ENCODE results near the gene TTI1.

DNA sequence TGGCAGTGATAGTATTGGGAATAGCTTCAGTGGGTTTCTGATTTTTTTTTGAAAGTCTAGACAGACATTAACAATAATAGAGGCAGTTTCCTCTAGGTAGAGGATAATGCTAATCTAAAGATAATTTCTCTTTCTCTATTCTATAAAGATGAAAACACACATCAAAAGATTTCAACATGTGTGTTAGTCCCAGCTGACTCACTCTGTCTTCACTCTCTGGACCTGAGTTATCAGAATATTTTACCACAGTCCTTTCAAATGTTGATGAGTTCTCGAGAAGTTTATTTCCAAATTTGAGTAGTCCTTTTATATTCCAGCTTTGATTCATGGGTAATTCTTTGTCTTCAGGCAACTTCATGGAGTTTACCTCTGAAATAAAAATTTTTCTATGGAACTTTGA lies 17.4 kb upstream of the TTI1 start:
- TF ChIP-seq, protein P1, sequence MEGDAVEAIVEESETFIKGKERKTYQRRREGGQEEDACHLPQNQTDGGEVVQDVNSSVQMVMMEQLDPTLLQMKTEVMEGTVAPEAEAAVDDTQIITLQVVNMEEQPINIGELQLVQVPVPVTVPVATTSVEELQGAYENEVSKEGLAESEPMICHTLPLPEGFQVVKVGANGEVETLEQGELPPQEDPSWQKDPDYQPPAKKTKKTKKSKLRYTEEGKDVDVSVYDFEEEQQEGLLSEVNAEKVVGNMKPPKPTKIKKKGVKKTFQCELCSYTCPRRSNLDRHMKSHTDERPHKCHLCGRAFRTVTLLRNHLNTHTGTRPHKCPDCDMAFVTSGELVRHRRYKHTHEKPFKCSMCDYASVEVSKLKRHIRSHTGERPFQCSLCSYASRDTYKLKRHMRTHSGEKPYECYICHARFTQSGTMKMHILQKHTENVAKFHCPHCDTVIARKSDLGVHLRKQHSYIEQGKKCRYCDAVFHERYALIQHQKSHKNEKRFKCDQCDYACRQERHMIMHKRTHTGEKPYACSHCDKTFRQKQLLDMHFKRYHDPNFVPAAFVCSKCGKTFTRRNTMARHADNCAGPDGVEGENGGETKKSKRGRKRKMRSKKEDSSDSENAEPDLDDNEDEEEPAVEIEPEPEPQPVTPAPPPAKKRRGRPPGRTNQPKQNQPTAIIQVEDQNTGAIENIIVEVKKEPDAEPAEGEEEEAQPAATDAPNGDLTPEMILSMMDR (CRISPR knock-in tag; IDR thresholded peaks at IDR 0.05): no peak
- TF ChIP-seq ARID3A (IDR thresholded peaks at IDR 0.05; ENCODE audit: low read depth, low read length) (no peak), KDM5A (IDR thresholded peaks at IDR 0.05; ENCODE audit: borderline replicate concordance, low read length) (no peak), ETV5 (CRISPR knock-in tag; IDR thresholded peaks at IDR 0.05; ENCODE audit: borderline replicate concordance) (no peak), TCF7 (IDR thresholded peaks at IDR 0.05; ENCODE audit: low read depth) (no peak), PRDM15 (CRISPR knock-in tag; IDR thresholded peaks at IDR 0.05) (no peak), ZFP36L2 (CRISPR knock-in tag; IDR thresholded peaks at IDR 0.05) (no peak), ZNF704 (CRISPR knock-in tag; IDR thresholded peaks at IDR 0.05; ENCODE audit: borderline replicate concordance) (no peak), KDM2A (CRISPR knock-in tag; IDR thresholded peaks at IDR 0.05; ENCODE audit: borderline replicate concordance, low read depth) (no peak)

Measured in HepG2 (cell line).